Progenitor cell of endocrine pancreas (in vitro differentiated cells): ENCODE data around the gene NEDD4. TPM values are rescaled to one million over a fixed set of nuclear protein-coding genes. Genes with fewer than 3 reads are reported as not detected.
"Not testable (repeated sequence)": the region's sequence is repeated elsewhere in the genome, so short reads cannot be mapped to it uniquely, and the experiment has no call there.

Source experiments
- DNase-seq: peaks from one replicate; pipeline ENCODE4 v3.0.0; 2021; ENCODE audit warnings: low spot score; ENCODE audit not compliant: unreplicated experiment
- H3K27ac Mint-ChIP-seq: 2 replicates; pipeline ENCODE4 v1.8.0; 2021; ENCODE audit warnings: mild to moderate bottlenecking, moderate library complexity, mixed read lengths
- H3K27me3 Mint-ChIP-seq: 2 replicates; pipeline ENCODE4 v1.8.0; 2021; ENCODE audit warnings: mixed read lengths
- H3K36me3 Mint-ChIP-seq: 2 replicates; pipeline ENCODE4 v1.8.0; 2022; ENCODE audit warnings: mixed read lengths; ENCODE audit not compliant: insufficient read depth
- H3K4me1 Mint-ChIP-seq: 2 replicates; pipeline ENCODE4 v1.8.0; 2021; ENCODE audit warnings: low read depth, mixed read lengths
- H3K4me3 Mint-ChIP-seq: 2 replicates; pipeline ENCODE4 v1.8.0; 2021; ENCODE audit warnings: low read depth, mild to moderate bottlenecking, moderate library complexity, mixed read lengths
- H3K9me3 Mint-ChIP-seq: 2 replicates; pipeline ENCODE4 v1.8.0; 2021; ENCODE audit warnings: low read depth, mixed read lengths
- total RNA-seq: library from RNA; stranded (reverse); gene quantifications from 2 replicates; pipeline ENCODE4 v1.2.1, GENCODE V29; 2021
- TF ChIP-seq, protein P1 (sequence below): fragments of 200-600 bp; sonication (generic); IDR thresholded peaks from one replicate; pipeline ENCODE4 v1.5.0; 2021; ENCODE audit warnings: antibody characterized with exemption, mild to moderate bottlenecking; ENCODE audit not compliant: unreplicated experiment

NEDD4 gene
- total RNA-seq, 1 donor from 2014 or later, result 12.3 TPM

DNA sequence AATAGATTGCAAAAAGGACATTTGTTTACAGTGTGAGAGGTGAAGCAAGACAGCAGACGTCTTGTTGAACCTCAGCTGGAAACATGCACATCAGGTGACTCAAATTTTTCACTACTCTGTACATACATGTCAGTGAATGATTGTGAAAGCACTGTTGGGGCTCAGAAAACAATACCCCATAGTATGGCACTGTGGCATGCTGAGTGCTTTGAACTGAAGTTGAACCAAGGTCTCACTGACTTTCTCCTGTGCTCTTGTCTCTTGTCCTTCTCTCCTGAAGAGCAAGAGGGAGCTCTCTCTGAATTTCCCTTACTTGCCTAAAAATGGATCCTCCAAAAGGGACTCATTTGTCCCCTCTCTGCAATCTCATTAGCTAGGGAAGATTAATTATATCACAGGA is 24.5 kb upstream of the NEDD4 start:
- Mint-ChIP-seq H3K27me3 (peaks cover 3% of the 10 kb centered on the region), H3K9me3 (peaks cover 17% of the 10 kb centered on the region), H3K27ac (no peak overlapping the region), H3K4me3 (no peak overlapping the region), H3K4me1 (no peaks in the 10 kb centered on the region), H3K36me3 (peaks cover 3% of the 10 kb centered on the region)
- no peak for DNase-seq
- TF ChIP-seq, protein P1, sequence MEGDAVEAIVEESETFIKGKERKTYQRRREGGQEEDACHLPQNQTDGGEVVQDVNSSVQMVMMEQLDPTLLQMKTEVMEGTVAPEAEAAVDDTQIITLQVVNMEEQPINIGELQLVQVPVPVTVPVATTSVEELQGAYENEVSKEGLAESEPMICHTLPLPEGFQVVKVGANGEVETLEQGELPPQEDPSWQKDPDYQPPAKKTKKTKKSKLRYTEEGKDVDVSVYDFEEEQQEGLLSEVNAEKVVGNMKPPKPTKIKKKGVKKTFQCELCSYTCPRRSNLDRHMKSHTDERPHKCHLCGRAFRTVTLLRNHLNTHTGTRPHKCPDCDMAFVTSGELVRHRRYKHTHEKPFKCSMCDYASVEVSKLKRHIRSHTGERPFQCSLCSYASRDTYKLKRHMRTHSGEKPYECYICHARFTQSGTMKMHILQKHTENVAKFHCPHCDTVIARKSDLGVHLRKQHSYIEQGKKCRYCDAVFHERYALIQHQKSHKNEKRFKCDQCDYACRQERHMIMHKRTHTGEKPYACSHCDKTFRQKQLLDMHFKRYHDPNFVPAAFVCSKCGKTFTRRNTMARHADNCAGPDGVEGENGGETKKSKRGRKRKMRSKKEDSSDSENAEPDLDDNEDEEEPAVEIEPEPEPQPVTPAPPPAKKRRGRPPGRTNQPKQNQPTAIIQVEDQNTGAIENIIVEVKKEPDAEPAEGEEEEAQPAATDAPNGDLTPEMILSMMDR, result no peak

DNA sequence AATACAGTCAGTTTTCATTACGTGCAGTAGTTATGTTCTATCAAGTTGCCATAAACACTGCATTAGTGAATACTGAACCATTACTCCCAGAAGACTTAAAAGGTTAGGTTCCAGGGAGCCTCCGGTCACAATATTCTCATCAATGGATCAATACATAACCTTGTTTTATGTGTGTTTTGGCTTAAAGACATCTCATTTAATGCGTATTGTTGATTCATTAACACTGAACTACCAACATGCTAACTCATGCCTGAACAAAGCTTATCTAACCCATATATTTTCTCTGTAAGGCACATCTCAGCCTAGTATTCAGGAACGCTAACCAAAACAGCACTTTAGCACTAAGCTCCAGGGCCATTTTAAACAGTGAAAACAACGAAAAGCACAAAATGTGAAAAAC is 24.1 kb upstream of the NEDD4 start:
- H3K9me3 Mint-ChIP-seq, result peaks cover 17% of the 10 kb centered on the region
- peaks cover 3% of the 10 kb centered on the region for H3K36me3 Mint-ChIP-seq
- DNase-seq, result no peak
- H3K27me3 Mint-ChIP-seq, result peaks cover 3% of the 10 kb centered on the region
- no peaks in the 10 kb centered on the region for H3K4me1 Mint-ChIP-seq
- no peak overlapping the region for H3K4me3 Mint-ChIP-seq
- H3K27ac Mint-ChIP-seq, result no peak overlapping the region
- TF ChIP-seq, protein P1, result no peak

DNA sequence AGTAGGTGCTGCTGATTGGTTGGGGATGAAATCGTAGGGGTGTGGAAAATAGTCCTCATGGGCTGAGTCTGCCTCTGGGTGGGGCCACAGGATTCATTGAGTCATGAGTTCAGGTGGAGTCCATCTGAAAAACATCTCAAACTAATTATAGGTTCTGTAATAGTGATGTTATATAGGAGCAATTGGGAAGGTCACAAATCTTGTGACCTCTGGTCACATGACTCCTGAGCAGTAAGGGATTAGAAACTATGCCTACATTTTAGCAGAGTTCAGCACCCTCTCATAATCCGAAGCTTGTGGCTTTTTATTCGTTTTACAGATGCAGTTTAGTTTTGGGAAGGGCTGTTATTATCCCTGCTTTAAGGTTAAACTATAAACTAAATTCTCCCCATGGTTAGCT is 22.9 kb upstream of the NEDD4 start:
- Mint-ChIP-seq H3K9me3 (peaks cover 17% of the 10 kb centered on the region), H3K27ac (no peak overlapping the region), H3K27me3 (peaks cover 3% of the 10 kb centered on the region), H3K4me1 (no peaks in the 10 kb centered on the region), H3K36me3 (peaks cover 3% of the 10 kb centered on the region), H3K4me3 (no peak overlapping the region)
- no peak for DNase-seq
- TF ChIP-seq, protein P1, result no peak

DNA sequence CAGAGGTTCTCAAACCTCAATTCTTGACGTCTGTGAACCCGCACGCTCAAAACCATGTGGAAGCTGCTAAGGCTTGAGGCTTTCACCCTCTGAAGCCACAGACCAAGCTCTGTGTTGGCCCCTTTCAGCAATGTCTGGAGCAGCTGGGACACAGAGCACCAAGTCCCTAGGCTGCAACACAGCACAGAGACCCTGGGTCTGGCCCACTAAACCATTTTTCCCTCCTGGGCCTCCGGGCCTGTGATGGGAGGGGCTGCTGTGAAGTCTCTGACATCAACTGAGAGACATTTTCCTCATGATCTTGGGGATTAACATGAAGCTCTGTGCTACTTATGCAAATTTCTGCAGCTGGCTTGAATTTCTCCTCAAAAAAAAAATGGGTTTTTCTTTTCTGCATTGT is 21.3 kb upstream of the NEDD4 start:
- Mint-ChIP-seq H3K27ac (no peak overlapping the region), H3K36me3 (peaks cover 3% of the 10 kb centered on the region), H3K4me3 (no peak overlapping the region), H3K27me3 (peaks cover 3% of the 10 kb centered on the region), H3K4me1 (no peaks in the 10 kb centered on the region), H3K9me3 (peaks cover 17% of the 10 kb centered on the region)
- TF ChIP-seq, protein P1, result no peak
- no peak for DNase-seq

DNA sequence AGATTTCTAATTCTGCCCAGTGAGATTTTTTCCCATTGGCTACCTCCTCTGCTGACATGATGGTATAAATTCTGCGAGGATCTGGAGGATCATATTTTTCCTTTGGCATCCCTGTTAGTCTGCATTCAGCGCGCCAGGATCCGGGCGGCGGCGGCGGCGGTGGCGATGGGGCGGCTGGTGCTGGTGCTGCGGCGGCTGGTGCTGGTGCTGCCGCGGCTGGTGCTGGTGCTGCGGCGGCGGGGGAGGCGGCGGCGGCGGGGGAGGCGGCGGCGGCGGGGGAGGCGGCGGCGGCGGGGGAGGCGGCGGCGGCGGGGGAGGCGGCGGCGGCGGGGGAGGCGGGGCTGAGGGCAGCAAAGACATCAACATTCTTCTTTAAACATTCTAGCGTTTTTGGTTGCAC is 13.6 kb upstream of the NEDD4 start:
- peak; percentile 10 for DNase-seq
- H3K36me3 Mint-ChIP-seq, H3K4me1 Mint-ChIP-seq, H3K27ac Mint-ChIP-seq, H3K9me3 Mint-ChIP-seq: not testable (repeated sequence)
- H3K4me3 Mint-ChIP-seq, result peak overlapping the region; percentile 60
- peaks cover 42% of the 10 kb centered on the region for H3K27me3 Mint-ChIP-seq

DNA sequence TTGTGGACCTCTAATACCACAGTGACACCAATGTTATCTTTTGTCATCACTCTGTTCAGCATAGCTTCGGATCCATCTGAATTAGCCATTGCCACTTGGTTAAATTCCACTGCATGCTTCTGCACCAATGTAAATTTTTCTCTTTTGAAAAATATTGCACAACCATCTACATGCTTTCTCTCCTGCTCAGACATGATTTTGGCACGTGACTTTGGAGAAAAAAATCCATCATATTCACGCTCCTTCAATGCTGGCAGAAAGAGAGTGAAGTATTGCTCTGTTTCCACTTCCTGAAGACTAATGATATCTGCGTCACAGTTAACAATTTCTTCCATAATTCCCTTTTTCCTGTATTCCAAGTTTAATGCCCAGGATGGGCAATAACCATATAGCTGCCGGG is 13.0 kb upstream of the NEDD4 start:
- not testable (repeated sequence) for H3K4me1 Mint-ChIP-seq, H3K4me3 Mint-ChIP-seq, H3K27ac Mint-ChIP-seq, DNase-seq, H3K9me3 Mint-ChIP-seq, H3K36me3 Mint-ChIP-seq
- peaks cover 43% of the 10 kb centered on the region for H3K27me3 Mint-ChIP-seq

DNA sequence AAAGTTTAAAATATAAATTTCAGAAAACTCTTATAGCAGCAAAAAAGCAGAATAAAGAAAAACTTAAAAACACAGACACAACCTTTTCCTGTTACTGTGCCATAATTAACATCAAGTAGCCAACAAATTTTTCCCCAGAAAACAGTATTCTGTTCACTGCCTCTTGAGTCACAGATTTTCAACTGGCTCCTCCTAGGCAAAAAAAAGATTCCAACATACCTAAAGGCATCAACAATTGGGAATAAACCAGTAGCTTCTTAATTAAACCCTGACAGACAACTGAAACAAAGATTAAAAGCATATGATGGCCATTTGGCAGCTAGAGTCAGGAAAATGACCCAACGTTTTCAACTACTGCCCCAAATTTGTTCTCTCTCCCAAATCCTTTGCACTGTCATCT is 10.9 kb upstream of the NEDD4 start:
- not testable (repeated sequence) for H3K4me1 Mint-ChIP-seq, H3K4me3 Mint-ChIP-seq, H3K27ac Mint-ChIP-seq, DNase-seq, H3K9me3 Mint-ChIP-seq, H3K36me3 Mint-ChIP-seq
- peaks cover 53% of the 10 kb centered on the region for H3K27me3 Mint-ChIP-seq

DNA sequence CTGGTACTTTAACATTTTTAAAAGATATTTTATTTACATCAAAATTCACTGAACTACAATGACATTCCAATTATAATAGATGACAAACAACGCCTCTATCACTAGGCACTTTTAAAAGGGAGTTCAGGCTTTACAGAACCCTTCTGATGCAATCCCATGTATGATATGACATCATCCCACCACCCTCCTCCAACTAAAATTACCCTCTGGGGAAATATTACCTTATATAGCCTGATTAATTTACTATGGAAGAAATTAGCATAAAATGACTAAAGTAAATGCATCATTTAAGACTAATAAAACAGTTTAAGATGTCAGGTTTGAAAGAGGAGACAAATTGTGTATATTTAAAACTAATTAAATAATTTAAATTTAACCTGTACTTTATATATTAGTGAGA is 10.4 kb upstream of the NEDD4 start:
- peaks cover 57% of the 10 kb centered on the region for H3K27me3 Mint-ChIP-seq
- not testable (repeated sequence) for H3K4me3 Mint-ChIP-seq, H3K4me1 Mint-ChIP-seq, H3K36me3 Mint-ChIP-seq, DNase-seq, H3K9me3 Mint-ChIP-seq, H3K27ac Mint-ChIP-seq

DNA sequence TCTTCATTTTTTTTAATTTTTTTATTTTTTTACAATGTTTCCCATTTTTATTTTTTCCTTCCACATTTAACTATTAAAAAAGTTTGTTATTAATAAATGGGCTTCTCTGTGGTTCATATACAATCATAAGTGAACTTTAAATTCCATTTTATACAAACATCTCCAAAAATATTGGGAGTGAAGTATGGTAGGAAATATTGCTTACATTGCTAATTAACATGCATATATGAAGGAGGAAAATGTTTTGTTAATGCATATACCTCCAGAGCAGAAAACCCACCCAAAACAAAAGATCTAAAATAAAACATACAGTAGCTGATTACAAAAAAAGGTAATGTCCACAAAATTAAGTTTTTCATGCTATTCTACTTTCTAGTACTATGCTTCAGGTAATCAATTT is 9.9 kb upstream of the NEDD4 start:
- DNase-seq, H3K36me3 Mint-ChIP-seq, H3K27ac Mint-ChIP-seq, H3K4me3 Mint-ChIP-seq, H3K4me1 Mint-ChIP-seq, H3K9me3 Mint-ChIP-seq: not testable (repeated sequence)
- H3K27me3 Mint-ChIP-seq, result peaks cover 56% of the 10 kb centered on the region
